DND-41 (cell line): ENCODE data around the gene CDK3.

Source experiments
- CTCF ChIP-seq: IDR thresholded peaks from 2 replicates; pipeline ENCODE4 v1.5.1; 2012; ENCODE audit warnings: borderline replicate concordance, low read length, moderate library complexity, mild to moderate bottlenecking; ENCODE audit not compliant: poor library complexity, severe bottlenecking; ENCODE audit errors: extremely low read depth
- EZH2 ChIP-seq: IDR thresholded peaks from 3 replicates; pipeline ENCODE4 v1.6.1; 2012; ENCODE audit warnings: borderline replicate concordance, low read depth, mild to moderate bottlenecking, moderate library complexity, low read length, inconsistent platforms; ENCODE audit not compliant: severe bottlenecking

DNA sequence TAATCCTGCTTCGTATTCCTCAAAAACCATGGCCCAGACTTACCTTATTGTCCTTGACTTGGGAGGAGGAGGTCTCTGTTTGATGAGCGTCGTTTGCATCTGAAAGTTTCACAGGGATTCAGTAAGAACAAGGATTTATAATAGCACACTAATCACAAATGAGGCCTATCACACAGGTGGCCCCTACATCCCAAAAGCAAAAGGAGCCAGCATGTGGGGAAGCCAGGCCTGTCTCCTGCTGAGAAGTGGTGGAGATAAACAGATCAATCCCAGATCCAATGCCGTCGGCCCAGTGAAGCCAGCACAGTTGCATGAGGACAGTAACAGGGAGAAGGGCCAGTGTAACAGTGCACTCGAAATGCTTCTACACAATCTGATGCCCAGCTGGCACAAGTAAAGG lies 39.7 kb downstream of the CDK3 start:
- TF ChIP-seq CTCF: no peak
- TF ChIP-seq EZH2: no peak
